Fibroblast of pulmonary artery (primary cell): Measurements from ENCODE around the gene DGKB.

Experiments used
- DNase-seq: peaks from one replicate; pipeline ENCODE4 v3.0.0-alpha.2; 2010; ENCODE audit warnings: low read depth
- H3K4me3 ChIP-seq: replicated peaks from 2 replicates; pipeline ENCODE4 v1.5.1; 2011; ENCODE audit warnings: low read depth, mild to moderate bottlenecking, control low read depth, low read length, moderate library complexity
- CTCF ChIP-seq: IDR thresholded peaks from 2 replicates; pipeline ENCODE4 v1.5.1; 2011; ENCODE audit warnings: mild to moderate bottlenecking, control low read depth, low read length, inconsistent platforms; ENCODE audit errors: missing control alignments

DGKB gene

GRCh38 chr7:14818871-14819270 is 83.7 kb downstream of the DGKB start:
- no peak for DNase-seq
- no peak overlapping the region for H3K4me3 ChIP-seq
- no peak for TF ChIP-seq CTCF

GRCh38 chr7:14817829-14818614 is 84.5 kb downstream of the DGKB start:
- DNase-seq, result no peak
- no peak overlapping the region for H3K4me3 ChIP-seq
- no peak for TF ChIP-seq CTCF

- H3K4me3 ChIP-seq, result no peak overlapping the region
- no peak for DNase-seq
- TF ChIP-seq CTCF, result no peak
These were observed 95.0 kb downstream of the DGKB start for GRCh38 chr7:14807507-14807906.

- DNase-seq, result peak; percentile 17
- no peak for TF ChIP-seq CTCF
- H3K4me3 ChIP-seq, result no peak overlapping the region
These were observed 95.7 kb downstream of the DGKB start for GRCh38 chr7:14806891-14807290.

GRCh38 chr7:14805105-14805719 is 97.3 kb downstream of the DGKB start:
- no peak for TF ChIP-seq CTCF
- DNase-seq, result no peak
- no peak overlapping the region for H3K4me3 ChIP-seq

- H3K4me3 ChIP-seq, result no peak overlapping the region
- DNase-seq, result no peak
- TF ChIP-seq CTCF, result no peak
These were observed 101.9 kb downstream of the DGKB start for GRCh38 chr7:14800664-14801063.

GRCh38 chr7:14793151-14793550 is 109.4 kb downstream of the DGKB start:
- TF ChIP-seq CTCF, result no peak
- DNase-seq, result no peak
- no peak overlapping the region for H3K4me3 ChIP-seq
